ENCODE measurements around the gene ELOVL7. TPM values are rescaled to one million over a fixed set of nuclear protein-coding genes. Genes with fewer than 3 reads are reported as not detected.

The ELOVL7 gene
- polyA plus RNA-seq (2011; rRNA removed) (0.02 and 0.05 TPM in 2 replicates), polyA minus RNA-seq (2011; rRNA and poly(A)+ RNA removed) (not detected in 2 replicates)

DNA sequence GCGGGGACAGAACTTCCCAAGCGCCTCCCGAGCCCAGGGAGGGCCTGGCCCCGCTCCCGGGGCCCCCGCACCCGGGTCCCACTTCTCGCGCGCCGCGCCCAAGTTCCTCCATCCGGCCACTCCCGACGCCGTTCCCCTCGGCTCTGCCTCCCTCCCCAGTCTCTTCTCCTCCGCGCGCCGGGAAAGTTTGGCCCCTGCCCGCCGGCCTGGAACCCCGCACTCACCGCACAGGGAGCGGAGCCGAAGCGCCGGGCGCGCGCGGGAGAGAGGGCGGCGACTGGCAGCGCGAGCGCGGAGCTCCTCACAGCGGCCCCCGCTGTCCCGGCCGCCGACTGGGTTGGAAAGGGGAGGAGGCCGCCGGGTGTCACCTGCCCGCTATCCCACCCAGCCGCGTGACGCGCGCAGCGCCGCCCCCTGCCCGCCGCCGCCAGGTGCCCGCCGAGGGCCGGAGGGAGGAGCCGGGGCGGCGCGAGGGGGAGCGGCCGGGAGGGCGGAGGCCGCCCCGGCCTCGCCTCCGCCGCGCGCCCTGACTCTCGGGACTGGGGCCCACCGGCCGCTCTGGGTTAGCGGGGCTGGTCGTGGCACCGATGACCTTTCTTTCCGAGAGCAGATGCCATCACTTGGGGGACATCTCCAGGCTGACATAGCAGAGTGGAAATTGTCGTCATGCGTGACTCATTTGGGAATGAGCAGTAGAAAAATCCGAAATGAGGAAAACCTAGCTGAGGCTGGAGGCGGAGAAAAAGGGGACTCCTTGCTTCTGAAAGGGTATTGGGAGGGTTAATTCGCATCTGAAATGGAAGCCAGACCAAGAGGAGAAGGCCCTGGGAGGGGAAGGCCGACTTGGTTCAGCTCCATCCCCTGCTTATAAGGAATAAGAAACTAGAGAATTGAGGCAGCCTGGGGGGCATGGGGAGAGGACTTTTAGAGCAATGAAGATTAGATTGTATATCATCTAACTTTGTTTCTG, at the start of gene ELOVL7:
ELOVL7 (minus strand) TSS at position 334 of the 970 bp plus-strand sequence. CDS start 56,872 bp downstream, outside the sequence.
- DNase-seq (ENCODE audit: low read depth): no peak
- H3K27me3 ChIP-seq (ENCODE audit: control insufficient read depth, insufficient read depth, low read length): peaks cover 19% of the 10 kb centered on the region
- TF ChIP-seq, protein P1, sequence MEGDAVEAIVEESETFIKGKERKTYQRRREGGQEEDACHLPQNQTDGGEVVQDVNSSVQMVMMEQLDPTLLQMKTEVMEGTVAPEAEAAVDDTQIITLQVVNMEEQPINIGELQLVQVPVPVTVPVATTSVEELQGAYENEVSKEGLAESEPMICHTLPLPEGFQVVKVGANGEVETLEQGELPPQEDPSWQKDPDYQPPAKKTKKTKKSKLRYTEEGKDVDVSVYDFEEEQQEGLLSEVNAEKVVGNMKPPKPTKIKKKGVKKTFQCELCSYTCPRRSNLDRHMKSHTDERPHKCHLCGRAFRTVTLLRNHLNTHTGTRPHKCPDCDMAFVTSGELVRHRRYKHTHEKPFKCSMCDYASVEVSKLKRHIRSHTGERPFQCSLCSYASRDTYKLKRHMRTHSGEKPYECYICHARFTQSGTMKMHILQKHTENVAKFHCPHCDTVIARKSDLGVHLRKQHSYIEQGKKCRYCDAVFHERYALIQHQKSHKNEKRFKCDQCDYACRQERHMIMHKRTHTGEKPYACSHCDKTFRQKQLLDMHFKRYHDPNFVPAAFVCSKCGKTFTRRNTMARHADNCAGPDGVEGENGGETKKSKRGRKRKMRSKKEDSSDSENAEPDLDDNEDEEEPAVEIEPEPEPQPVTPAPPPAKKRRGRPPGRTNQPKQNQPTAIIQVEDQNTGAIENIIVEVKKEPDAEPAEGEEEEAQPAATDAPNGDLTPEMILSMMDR (IDR thresholded peaks at IDR 0.05; ENCODE audit: insufficient read depth, low read depth, low read length): peak; percentile 31
- CTCF ChIA-PET: interaction anchor here (0.5 to 1.2 kb wide), 4 partner anchors 9 to 1352 kb away, joined by 3 to 4 read pairs (median 3); no protein-coding TSS in a partner anchor
- no peaks in the 10 kb centered on the region for H3K36me3 ChIP-seq (ENCODE audit: control insufficient read depth, insufficient read depth, low read length)
- POLR2A ChIA-PET: no interaction called here
- peak within 1 kb of the TSS; percentile 51 for H3K4me3 ChIP-seq (ENCODE audit: low read depth, low read length)

DNA sequence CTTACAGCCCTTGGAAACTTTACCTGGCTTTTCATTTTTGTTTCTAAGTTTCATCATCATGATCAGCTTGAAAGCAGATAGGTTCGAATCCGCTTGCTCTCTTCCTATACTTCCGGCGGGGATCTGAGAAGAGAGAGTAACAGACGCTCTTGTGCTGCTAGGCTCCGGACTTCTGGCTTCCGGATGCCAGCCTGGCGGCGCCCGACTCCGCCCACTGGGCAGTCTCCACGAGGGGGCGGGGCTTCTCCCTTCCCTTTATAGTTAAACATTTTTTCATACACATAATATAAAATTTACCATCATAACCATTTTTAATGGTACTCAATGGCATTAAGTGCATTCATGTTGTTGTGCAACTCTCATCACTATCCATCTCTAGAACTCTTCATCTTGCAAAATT, 49.5 kb upstream of the ELOVL7 start:
- Histone ChIP-seq H3K4me3 (ENCODE audit: low read depth, low read length) (no peak overlapping the region), H3K36me3 (ENCODE audit: control insufficient read depth, insufficient read depth, low read length) (no peaks in the 10 kb centered on the region; the same call in 1 of the 2 replicates), H3K27me3 (ENCODE audit: control insufficient read depth, insufficient read depth, low read length) (no peaks in the 10 kb centered on the region)
- TF ChIP-seq, protein P1 (IDR thresholded peaks at IDR 0.05; ENCODE audit: insufficient read depth, low read depth, low read length): no peak
- ChIA-PET CTCF (interaction anchor here (0.6 kb wide), 1 partner anchor 9 kb away, joined by 3 read pairs; no protein-coding TSS in a partner anchor), POLR2A (no interaction called here)
- no peak for DNase-seq (ENCODE audit: low read depth)

DNA sequence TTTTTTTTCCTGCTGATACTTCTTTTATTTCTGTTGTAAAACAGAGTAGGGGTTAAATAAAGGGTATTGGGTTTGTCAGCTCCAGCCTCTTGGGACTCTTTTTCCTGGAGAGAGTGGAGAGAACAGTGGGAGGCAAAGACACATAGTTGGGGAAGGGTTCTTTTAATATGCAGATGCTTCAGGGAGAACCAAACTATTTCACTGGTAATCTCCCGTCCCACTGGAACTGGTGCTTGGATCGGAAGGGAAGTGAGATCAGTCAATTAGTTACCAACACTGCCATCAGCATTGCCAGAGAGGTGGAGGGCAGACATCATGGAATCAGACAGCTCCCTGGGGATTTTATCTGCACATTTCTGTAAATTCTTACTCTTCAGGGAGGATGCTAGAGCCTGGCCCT, 47.6 kb upstream of the ELOVL7 start:
- Histone ChIP-seq H3K4me3 (ENCODE audit: low read depth, low read length) (no peak overlapping the region), H3K27me3 (ENCODE audit: control insufficient read depth, insufficient read depth, low read length) (no peaks in the 10 kb centered on the region), H3K36me3 (ENCODE audit: control insufficient read depth, insufficient read depth, low read length) (no peaks in the 10 kb centered on the region; the same call in 1 of the 2 replicates)
- POLR2A ChIA-PET: no interaction called here
- TF ChIP-seq, protein P1 (IDR thresholded peaks at IDR 0.05; ENCODE audit: insufficient read depth, low read depth, low read length): no peak
- CTCF ChIA-PET: no interaction called here
- no peak for DNase-seq (ENCODE audit: low read depth)

DNA sequence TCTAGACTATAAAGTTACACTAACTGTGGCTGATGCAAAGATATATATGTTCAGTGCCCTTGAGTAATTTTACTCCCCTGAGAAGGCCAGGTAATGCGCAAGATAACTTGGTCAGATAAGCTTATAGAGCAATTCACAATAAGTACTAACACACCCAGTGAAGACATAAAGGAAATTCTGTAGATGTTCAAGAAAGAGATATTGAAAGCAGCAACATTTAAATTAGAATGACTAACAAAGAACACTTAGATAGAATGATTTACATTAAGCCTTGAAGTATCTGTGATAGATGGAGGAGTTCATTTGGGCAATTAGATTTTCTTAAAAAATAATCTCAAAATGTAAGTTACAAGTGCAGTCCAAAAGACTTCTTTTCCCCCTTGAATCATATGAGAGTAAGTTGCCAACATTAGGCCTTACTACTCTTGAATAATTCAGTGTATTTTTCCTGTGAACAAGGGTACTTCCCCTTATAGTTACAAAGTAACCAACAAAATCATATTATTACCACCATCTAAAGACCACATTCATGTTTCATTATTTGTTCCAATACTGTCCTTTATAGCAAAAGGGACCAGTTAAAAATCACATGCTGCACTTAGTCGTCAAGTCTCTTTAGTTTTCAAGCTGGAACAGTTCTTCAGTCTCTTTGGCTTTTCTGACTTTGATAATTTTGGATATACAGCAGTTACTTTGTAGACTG, 44.4 kb upstream of the ELOVL7 start:
- TF ChIP-seq, protein P1 (IDR thresholded peaks at IDR 0.05; ENCODE audit: insufficient read depth, low read depth, low read length): no peak
- no peaks in the 10 kb centered on the region; the same call in 1 of the 2 replicates for H3K36me3 ChIP-seq (ENCODE audit: control insufficient read depth, insufficient read depth, low read length)

More for the DNA sequence above, 44.4 kb upstream of the ELOVL7 start:
- CTCF ChIA-PET: interaction anchor here (0.5 to 1.2 kb wide), 2 partner anchors 36 to 71 kb away, joined by 3 read pairs; no protein-coding TSS in a partner anchor
- no peak overlapping the region for H3K4me3 ChIP-seq (ENCODE audit: low read depth, low read length)
- no peak for DNase-seq (ENCODE audit: low read depth)
- H3K27me3 ChIP-seq (ENCODE audit: control insufficient read depth, insufficient read depth, low read length): no peaks in the 10 kb centered on the region
- POLR2A ChIA-PET: no interaction called here

Data from BJ (cell line).